NK-92 treated with Interleukin-12 subunit alpha and Interleukin-12 subunit beta, amount 100 ng/mL, for 24 hours (cell line): Measurements from ENCODE around the gene IGF2BP2.

ENCODE experiments used
- DNase-seq: peaks from one replicate; lab custom pipeline; 2025; lab: John Stamatoyannopoulos, UW

IGF2BP2 gene

DNA sequence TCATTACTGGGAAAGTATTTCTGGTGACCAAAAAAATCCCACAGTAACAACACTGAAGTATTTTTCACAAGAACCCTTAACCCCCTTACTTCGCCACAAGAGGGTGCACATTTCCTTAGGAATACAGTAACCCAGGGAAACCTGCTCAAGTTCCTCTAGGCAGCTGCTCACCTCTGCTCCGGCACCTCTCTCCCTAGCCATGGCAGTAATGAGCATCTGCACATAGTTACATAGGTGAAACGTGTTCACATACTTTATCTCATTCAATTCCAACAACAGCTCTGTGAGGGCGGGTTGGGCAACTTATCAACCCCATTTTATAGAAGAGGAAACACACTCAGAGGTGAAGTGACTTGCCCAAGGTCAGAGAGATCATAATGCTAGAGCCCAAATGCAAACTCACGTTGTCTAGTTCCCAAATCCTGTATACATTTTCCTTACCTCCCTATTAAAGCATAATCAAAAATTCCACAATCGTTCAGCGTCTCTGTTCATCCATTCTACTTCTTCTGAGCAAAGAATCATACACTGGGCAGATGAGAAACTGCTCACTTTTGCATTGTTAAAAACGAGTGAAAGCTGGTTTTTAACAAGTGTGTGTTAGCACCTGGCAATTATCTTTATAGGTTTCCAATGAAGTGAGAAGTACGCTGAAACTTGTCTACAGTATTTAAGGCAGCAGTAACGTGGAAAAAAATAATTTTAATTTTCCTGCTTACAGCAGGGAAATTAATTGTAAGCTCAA lies 90.7 kb downstream of the IGF2BP2 start:
- no peak for DNase-seq

DNA sequence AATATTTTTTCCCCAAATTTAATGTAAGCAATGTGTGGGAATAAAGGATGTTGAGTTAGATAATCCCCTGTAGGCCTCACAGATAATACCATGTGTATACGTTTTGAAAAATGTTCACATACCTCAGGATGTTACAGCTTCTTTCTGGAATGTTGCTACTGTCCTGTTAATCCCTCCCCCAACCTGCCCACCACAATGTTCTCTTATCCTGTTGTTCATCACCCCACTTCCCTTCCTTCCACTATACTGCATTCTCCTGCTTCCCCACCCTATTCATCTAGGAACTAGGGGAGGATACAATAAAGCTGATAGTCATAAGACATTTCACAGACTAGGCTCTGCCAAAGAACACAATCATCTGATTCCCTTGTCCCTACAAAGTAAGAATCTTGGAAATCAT lies 92.1 kb downstream of the IGF2BP2 start:
- no peak for DNase-seq

DNA sequence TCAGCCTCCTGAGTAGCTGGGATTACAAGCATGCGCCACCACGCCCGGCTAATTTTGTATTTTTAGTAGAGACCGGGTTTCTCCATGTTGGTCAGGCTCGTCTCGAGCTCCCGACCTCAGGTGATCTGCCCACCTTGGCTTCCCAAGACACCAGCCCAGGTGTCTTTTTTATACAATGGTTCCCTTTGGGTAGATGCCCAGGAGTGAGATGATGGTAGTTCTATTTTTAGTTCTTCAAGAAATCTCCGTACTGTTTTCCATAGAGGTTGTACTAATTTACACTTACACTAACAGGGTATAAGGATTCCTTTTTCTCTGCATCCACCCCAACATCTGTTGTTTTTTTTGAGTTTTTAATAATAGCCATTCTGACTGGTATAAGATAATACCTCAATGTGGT lies 94.3 kb downstream of the IGF2BP2 start:
- DNase-seq: no peak

DNA sequence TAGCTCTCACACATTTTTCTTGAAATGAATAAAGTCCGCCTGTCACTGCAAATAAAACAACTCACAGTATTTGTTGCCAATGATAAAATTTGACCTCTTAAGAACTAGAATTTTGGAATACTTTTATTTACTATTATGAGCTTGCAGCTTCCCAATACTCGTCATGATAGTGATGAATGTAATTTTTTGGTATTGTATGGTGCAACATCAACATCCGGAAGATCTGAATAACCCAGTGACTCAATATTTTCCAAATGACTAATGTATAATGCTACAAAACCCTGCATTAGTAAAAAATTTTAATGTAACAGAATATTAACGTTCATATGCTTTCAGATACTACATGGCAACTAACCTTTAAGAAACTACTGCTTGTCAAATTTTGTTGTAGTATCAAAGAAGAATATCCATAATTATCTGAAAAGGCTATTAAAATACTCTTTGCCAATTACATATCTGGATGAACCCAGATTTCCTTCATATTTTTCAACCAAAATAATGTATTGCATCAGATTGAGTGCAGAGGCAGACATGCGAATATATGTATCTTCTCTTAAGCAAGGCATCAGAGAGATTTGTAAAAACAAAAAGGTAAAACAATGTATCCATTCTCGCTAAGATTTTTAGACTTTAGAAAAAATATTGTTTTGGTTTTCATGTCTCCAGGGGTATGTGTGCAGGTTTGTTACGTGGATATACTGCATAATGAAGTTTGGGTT lies 95.3 kb downstream of the IGF2BP2 start:
- no peak for DNase-seq

DNA sequence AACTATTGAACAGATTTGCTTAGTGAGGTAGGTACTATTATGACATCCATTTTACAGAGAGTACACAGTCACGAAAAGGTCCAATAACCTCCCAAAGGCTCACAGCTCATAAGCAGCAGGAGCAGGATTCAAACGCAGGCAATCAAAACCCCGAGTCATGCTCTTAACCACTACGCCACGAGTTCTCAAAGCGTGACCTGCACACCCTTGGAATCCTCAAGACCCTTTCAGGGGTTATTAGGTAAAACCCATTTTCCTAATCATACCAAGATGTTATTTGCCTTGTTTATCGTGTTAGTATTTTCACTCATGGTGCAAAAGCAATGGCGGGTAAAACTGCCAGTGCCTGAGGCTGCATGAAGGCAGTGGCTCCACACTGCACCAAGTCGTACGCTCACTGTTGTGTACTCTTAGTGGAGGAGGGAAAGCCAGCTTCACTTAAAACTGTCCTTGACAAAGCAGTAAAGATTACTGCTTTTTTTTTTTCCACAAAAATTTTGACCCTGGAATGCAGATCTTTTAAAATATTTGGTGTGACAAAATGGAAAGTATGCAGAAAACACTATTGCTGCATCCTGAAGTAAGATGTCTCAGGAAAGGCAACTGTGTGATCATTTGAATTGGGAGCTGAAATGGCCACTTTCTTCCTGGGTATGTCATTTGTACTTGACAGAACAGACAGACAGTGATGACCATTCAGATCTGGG lies 96.1 kb downstream of the IGF2BP2 start:
- DNase-seq: no peak

DNA sequence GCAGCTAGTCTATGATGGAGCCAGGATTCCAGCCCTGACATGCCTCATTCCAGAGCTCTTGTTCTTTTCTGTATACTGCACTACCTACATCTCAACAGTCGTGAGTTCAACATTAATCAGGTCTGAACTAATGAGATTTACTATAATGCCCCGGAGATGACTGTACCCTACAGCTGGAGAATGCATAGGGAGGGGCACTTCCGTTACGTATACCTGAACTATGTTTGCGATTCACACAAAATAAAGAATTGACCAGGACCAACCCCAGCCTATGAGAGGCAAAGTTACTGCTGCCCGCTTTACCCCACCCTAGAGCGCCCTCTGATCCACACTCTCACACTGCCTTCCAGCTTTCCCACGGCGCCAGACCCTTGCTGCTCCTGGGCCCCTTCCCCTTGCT lies 97.0 kb downstream of the IGF2BP2 start:
- DNase-seq: no peak

DNA sequence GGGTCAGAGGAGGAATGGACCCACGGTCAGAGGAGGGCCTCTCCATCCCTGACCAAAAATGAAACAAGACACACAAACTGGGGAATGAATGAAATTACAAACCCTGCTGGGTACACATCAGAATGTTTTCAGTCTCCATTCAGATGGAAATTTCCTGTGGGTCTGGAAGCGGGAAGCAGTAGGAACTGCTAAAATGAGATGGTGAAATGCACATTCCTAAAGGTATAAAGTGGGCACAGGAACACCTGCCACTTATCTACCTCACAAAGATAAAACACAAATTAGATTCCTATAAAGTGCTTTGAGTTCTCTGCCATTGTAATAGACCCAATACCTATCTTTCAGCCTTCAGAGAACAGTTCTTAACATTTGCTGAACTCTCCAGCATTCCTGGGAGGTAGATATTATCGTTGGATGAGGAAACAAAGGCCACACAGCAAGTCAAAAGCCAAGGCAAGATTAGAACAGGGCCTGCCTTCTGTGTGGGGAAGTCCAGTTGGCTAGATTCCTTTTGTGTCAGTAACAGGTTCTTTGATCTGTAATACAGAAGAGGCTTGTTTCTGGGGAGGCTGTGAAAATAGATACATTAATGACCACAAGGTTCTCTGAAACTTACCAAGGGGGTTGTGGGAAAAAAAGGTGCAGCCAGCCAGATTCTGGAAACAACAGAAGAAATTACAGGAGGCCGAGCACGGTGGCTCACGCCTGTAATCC lies 98.4 kb downstream of the IGF2BP2 start:
- DNase-seq: no peak

DNA sequence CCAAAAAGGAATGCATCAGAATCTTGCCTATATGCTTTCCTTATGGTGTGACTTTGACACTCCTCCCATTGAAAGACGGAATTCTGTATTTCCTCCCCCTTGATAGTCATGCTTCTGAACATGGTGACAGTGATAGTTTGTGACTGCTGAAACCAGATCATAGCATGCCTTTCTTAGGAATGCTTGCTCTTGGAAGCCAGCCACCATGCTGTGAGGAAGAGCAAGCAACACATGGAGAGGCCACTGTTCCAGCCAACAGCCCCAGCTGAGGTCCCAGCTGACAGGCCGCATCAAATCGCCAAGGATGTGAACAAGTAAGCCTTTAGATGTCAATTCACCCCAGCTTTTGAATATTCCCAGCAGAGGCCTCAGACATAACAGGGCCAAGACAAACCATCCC lies 100.1 kb downstream of the IGF2BP2 start:
- no peak for DNase-seq

DNA sequence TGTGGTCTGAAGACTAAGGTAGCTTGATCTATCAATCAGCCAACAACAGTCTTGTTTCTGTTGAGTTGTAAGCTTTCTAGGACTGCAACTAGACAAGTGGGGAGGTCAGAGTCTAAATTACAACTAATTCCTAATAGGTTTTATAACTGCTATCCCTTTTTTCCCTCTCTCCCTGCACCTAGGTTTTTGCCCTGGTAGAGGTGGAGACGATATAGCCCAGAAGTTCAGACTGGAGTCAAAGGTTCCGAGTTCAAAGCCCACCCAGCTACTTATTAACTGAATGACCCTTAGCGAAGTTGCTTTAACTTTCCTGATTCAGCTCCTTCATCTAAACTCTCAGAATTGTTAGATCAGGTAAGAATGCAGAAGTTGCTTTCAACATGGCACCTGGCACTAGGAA lies 100.6 kb downstream of the IGF2BP2 start:
- no peak for DNase-seq

DNA sequence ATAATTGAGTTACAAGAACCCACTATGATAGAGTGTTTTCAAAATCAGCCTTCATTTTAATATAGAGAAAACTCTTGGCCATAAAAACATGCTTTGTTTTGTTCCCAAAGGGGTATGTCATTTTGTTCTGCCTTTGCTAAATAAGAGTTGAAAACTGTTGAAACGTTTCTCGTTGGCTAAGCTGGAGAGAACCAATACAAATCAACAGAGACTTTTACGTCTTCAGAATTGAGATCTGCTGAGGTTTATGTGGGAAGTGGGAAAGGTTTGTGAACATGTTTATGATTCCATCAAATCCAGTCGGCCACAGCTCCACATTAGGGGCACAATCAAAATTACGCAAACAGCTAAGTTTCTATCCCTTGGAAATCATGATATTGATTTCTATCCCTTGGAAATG lies 102.0 kb downstream of the IGF2BP2 start:
- no peak for DNase-seq

DNA sequence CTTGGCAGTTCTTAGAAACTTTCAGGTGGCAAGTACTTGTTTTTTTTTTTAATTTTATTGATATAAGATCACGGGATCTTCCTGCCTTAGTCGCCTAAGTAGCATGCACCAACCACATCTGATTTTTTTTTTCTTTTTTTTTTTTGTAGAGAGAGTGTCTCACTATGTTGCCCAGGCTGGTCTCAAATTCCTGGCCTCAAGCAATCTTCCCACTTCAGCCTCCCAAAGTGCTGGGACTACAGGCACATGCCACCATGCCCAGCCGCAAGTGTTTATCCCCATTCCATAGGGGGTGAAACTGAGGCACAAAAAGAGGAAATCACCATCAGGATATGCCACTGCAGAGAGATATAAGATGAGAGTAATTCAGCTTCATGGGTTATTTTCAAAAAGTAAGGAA lies 102.9 kb downstream of the IGF2BP2 start:
- no peak for DNase-seq

DNA sequence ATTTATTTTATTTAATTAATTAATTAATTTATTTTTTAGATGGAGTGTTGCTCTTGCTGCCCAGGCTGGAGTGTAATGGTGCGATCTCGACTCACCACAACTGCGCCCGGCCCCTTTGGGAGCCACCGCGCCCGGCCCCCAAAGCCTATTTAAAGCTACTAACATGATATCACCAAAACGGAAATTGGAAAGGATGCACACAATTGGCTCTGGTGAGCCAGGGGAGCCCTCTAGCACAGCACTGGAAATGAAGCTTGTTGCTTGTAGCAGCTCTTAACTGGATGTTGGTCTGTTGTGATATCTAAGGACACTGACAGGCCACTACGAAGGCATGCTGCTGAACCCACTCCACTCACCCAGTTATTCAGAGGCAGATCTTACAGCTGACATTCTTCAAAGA lies 104.5 kb downstream of the IGF2BP2 start:
- no peak for DNase-seq

DNA sequence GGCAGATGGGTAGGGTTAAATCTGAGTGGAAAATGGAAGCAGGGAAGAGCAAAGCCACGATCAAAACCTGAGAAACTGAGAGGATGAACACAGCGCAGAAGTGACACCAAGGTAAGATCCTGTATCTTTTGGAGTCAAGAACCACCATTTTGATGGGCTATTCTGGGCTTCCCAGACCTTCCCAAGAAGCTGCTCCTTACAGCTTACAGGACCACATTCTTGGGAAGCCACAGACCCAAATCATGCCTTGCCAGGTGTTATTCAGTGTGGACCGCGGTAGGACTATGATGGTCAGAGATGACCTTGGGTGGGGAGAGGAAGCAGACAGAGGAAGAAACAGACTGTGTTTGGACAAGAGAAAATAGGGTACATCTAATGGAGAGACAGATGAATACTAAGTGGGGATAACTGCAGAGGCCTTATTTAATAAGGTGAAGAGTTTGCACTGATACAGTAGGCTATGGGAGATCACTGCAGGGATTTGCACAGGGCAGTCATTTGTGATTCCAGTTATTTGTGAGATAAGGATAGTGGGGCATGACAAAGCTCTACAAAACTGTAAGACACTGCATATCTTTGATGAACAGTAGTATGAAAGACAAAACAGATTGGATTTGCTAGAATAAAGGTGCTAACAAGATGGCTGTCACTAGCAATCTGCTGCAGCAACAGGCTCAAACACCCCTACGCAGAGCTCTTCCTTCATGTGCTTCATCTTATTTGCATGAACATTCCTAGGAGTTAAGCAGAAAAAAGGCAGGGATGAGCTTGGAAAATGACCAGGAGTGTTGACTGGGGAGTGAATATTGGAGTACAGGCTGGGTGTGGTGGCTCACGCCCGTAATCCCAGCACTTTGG lies 105.9 kb downstream of the IGF2BP2 start:
- DNase-seq: no peak

DNA sequence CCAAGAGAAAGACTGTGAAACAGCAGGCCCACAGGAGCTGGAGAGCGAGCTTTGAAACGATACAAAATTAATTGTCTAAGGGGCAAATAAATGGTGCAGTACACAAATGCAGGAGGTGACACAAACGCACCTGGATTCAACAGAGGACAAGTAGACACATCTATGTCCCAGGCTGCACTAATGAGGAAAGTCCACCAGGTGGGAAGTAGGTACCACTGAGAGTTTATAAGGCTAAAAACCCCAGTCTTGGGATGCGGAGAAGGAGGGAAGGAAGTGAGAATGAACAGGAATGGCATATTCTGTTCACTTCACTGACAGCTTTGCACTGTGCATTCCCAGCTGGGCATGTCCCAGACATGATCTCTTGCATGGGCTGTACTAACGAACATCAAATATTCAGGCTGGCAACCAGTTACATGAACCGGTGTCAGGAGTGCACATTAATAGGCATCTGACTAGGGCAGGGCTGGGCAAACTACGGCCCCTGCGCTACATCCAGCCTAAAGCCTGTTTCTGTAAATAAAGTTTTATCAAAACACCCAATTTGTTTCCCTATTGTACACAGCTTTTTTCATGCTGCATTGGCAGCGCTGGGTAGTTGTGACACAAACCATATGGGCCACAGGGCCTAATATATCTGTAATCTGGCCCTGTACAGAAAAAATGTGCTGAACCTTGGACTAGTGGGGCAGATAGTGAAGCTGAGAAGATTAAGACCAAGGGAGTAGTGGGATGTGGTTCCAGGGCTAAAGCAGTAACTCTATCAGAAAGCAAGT lies 107.0 kb downstream of the IGF2BP2 start:
- DNase-seq: no peak

DNA sequence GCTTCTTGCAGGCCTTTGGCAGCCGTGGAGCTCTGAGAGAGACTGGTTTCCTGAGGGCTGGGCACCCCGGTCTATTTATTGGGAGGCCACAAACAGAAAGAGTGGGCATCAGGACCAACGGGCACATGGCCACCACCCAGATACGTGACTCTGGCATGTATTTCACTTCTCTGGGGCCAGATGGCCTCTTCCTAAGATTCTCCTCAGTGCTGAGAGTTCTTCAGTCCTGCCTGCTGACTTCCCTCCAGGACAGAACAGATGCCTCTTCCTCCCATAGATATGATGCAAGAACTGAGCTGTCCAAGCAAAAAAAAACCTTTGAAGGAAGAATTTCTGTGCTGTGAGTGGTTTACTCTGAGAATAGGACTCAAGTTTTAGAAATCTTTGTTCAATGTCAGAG lies 107.7 kb downstream of the IGF2BP2 start:
- DNase-seq: no peak

DNA sequence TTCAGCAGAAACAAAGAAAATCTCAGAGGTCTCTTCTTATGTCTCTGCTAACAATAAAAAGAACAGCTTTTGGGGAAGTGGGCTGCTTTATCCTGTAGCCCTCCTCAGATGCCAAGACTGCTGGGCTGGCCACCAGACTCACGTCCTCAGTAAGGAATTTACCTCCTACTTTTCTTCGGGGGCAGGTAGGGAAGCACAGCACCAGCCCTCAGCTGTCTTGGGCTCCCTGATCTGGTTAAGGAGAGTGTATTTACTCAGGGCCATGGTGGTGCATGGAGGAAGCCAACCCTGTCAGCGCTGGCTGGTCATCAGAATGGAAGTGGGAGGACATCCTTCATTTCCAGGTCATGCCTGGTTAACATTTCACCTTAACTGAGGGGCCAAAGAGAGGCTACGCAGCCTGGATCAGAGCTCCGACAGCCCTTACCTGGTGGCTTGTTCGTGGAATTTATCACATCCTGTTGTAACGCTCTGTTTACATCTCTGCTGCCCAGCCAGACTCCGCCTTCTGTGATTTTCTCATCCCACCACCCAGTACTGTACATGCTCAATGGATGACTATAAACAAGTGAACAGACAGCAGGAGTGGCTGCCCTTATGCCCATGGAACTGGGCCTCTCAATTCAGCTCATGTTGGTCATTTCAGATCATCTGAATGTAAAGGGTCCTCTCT lies 108.3 kb downstream of the IGF2BP2 start:
- DNase-seq: no peak

DNA sequence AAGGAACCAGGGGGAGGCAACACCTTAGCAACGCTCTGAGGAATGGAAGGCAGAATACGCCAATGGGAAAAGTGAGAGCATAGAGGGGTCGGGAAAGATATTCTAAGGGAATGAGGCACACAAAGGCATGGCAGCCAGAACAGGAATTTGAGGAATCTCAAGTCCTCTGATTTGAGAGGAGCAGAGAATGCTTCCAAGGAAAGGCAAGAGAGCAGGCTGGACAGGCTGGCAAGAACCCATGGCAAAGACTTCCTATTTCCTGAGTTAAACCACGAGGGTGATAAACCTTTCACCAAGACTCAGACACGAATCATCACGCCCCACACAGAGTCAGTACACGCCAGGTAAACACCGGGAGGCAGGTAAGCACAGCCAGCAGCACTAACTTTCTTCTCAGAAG lies 109.8 kb downstream of the IGF2BP2 start:
- no peak for DNase-seq

DNA sequence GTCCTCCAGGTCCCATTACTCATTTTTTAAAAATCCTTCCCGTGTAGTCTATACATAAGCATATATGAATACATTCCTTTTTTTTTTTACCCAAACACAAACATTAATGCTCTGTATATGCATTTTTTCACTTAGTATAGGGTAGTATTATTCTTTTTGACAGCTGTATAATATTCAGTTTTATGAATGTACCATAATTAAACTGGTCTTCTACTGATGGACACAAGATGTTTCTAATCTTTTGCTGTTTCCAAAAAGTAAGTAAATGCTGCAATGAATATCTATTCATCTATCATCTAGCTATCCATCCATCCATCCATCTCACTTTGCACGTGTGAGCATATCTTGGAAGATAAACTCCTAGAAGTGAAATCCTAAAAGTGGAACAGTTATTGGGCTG lies 110.8 kb downstream of the IGF2BP2 start:
- no peak for DNase-seq

DNA sequence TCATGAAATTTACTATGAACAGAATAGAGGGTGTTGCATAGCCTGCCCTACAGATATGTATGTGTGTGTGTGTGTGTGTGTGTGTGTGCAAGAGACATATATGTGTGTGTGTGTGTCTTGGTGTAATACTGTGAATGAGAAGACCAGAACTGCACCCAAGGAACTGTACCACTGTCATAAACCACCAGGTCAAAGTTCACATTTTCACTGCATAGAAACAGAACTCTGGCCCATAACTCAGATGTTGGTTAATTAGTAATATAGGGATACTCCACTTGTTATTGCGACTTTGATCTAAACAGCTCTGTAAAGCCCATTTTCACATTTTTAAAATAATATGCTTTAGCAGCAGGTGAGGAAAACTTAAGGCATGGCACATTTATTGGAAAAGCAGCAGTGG lies 111.8 kb downstream of the IGF2BP2 start:
- no peak for DNase-seq

DNA sequence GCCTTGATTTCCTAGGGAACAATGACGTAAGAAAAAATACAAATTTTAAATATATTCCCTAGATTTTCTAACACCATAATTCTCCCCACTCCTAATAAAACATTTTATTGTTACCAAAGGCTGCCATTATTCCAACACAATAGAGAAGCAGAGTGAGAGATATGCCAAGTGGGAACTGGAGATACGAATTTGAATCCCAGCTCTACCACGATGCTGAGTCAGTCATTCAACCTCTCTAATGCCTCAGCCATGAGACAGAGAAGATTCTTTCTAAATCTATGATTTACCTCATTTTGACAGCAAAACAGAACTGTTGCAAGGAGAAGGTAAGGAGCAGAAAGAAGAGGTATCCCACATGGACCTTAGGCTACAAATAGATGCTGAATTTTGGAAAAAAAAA lies 112.5 kb downstream of the IGF2BP2 start:
- no peak for DNase-seq
